ENCODE results near the gene POLD1. TPM values are rescaled to one million over a fixed set of nuclear protein-coding genes. Genes with fewer than 3 reads are reported as not detected.

The POLD1 gene
- total RNA-seq, 2 donors from 2014 or later, result 106 to 127 TPM

DNA sequence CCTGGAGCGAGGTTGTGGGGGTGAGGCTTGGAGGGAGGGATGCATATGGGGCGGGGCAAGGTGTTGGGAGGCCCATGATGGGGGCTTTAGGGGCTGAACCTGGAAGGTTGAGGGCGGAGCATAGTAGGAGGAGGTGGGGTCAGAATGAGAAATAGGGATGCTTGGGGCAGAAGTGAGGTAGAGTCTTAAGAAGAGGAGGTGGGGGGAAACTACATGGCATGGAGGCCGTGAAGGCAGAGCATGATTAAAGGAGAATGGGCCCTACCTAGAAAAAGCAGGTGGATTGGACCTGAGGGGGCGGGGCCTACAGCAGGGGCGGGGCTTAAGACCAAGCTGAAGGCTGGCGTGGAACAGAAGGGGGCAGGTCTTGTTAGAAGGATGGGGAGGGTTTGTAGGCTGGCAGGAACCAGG is 7.1 kb upstream of the POLD1 start:
- peak; percentile 90 for DNase-seq
- peaks cover 37% of the 10 kb centered on the region for H3K36me3 ChIP-seq (ENCODE audit: control insufficient read depth, insufficient read depth, low read length)
- H3K9me3 ChIP-seq (ENCODE audit: control insufficient read depth, low read length), result no peaks in the 10 kb centered on the region
- H3K4me1 ChIP-seq (ENCODE audit: control insufficient read depth, insufficient read depth, low read length), result no peaks in the 10 kb centered on the region
- H3K27ac ChIP-seq (ENCODE audit: low read depth, low read length), result no peak overlapping the region
- TF ChIP-seq, protein P1, sequence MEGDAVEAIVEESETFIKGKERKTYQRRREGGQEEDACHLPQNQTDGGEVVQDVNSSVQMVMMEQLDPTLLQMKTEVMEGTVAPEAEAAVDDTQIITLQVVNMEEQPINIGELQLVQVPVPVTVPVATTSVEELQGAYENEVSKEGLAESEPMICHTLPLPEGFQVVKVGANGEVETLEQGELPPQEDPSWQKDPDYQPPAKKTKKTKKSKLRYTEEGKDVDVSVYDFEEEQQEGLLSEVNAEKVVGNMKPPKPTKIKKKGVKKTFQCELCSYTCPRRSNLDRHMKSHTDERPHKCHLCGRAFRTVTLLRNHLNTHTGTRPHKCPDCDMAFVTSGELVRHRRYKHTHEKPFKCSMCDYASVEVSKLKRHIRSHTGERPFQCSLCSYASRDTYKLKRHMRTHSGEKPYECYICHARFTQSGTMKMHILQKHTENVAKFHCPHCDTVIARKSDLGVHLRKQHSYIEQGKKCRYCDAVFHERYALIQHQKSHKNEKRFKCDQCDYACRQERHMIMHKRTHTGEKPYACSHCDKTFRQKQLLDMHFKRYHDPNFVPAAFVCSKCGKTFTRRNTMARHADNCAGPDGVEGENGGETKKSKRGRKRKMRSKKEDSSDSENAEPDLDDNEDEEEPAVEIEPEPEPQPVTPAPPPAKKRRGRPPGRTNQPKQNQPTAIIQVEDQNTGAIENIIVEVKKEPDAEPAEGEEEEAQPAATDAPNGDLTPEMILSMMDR (conservative IDR thresholded peaks at IDR 0.05), result no peak
- no peaks in the 10 kb centered on the region for H3K27me3 ChIP-seq (ENCODE audit: control insufficient read depth, insufficient read depth, low read length, poor library complexity, severe bottlenecking)
- H3K27me3 Mint-ChIP-seq (ENCODE audit: insufficient read depth), result peaks cover 2% of the 10 kb centered on the region
- 56 to 79% methylated on average over 3 to 7 of the region's 7 CpGs for WGBS, 2 experiments (ENCODE audit: insufficient coverage in 1 of 2, insufficient read length in 1 of 2)
- no peaks in the 10 kb centered on the region for H3K4me1 Mint-ChIP-seq
- H3K4me3 ChIP-seq (ENCODE audit: low read length), result no peak overlapping the region
- peaks cover 32% of the 10 kb centered on the region for H3K36me3 Mint-ChIP-seq (ENCODE audit: low read depth)
- H3K9me3 Mint-ChIP-seq, result peaks cover 2% of the 10 kb centered on the region
- no peak overlapping the region for H3K27ac Mint-ChIP-seq
- no peak overlapping the region for H3K9ac ChIP-seq (ENCODE audit: extremely low read depth, low read length, poor library complexity, severe bottlenecking)
- H3K4me3 Mint-ChIP-seq, result peak overlapping the region; percentile 94

DNA sequence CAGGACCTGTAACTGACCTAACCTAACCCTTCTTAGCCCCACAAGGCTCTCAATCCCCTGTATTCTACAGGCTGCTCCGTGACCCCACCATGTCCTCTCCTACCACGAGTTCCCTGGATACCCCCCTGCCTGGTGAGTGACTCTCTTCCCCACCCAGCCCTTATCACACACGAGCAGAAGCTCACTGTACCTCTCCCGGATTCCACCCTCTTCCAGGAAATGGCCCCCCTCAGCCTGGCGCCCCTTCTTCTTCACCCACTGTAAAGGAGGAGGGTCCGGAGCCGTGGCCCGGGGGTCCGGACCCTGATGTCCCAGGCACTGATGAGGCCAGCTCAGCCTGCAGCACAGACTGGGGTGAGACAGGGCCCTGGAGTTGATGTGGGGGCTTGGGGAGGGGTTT is 6.6 kb upstream of the POLD1 start:
- Mint-ChIP-seq H3K27me3 (ENCODE audit: insufficient read depth) (peaks cover 2% of the 10 kb centered on the region), H3K27ac (no peak overlapping the region), H3K4me1 (no peaks in the 10 kb centered on the region), H3K36me3 (ENCODE audit: low read depth) (peaks cover 32% of the 10 kb centered on the region), H3K9me3 (peaks cover 2% of the 10 kb centered on the region), H3K4me3 (no peak overlapping the region)
- no peak for DNase-seq
- H3K27me3 ChIP-seq (ENCODE audit: control insufficient read depth, insufficient read depth, low read length, poor library complexity, severe bottlenecking), result no peaks in the 10 kb centered on the region
- WGBS, 2 experiments (ENCODE audit: insufficient coverage in 1 of 2, insufficient read length in 1 of 2), result 90 to 91% methylated on average over 3 to 9 of the region's 9 CpGs
- peaks cover 37% of the 10 kb centered on the region for H3K36me3 ChIP-seq (ENCODE audit: control insufficient read depth, insufficient read depth, low read length)
- no peaks in the 10 kb centered on the region for H3K4me1 ChIP-seq (ENCODE audit: control insufficient read depth, insufficient read depth, low read length)
- H3K9me3 ChIP-seq (ENCODE audit: control insufficient read depth, low read length), result no peaks in the 10 kb centered on the region
- no peak overlapping the region for H3K4me3 ChIP-seq (ENCODE audit: low read length)
- no peak overlapping the region for H3K27ac ChIP-seq (ENCODE audit: low read depth, low read length)
- H3K9ac ChIP-seq (ENCODE audit: extremely low read depth, low read length, poor library complexity, severe bottlenecking), result no peak overlapping the region
- TF ChIP-seq, protein P1 (conservative IDR thresholded peaks at IDR 0.05), result no peak

DNA sequence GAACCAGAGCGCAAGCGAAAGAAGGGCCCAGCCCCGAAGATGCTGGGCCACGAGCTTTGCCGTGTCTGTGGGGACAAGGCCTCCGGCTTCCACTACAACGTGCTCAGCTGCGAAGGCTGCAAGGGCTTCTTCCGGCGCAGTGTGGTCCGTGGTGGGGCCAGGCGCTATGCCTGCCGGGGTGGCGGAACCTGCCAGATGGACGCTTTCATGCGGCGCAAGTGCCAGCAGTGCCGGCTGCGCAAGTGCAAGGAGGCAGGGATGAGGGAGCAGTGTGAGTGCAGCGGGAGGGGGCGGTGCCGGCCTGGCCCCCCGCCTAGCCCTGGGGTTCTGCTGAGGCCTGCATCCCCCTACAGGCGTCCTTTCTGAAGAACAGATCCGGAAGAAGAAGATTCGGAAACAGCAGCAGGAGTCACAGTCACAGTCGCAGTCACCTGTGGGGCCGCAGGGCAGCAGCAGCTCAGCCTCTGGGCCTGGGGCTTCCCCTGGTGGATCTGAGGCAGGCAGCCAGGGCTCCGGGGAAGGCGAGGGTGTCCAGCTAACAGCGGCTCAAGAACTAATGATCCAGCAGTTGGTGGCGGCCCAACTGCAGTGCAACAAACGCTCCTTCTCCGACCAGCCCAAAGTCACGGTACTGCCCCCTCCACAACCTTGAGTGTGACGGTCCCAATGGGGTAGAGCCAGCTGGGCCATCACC is 5.8 kb upstream of the POLD1 start:
- Mint-ChIP-seq H3K27ac (no peak overlapping the region), H3K9me3 (peaks cover 2% of the 10 kb centered on the region), H3K4me1 (peaks cover 2% of the 10 kb centered on the region), H3K4me3 (no peak overlapping the region), H3K36me3 (ENCODE audit: low read depth) (peaks cover 32% of the 10 kb centered on the region), H3K27me3 (ENCODE audit: insufficient read depth) (no peaks in the 10 kb centered on the region)
- no peak for DNase-seq
- TF ChIP-seq, protein P1 (conservative IDR thresholded peaks at IDR 0.05), result no peak
- 94 to 99% methylated on average over 25 to 36 of the region's 36 CpGs for WGBS, 2 experiments (ENCODE audit: insufficient coverage in 1 of 2, insufficient read length in 1 of 2)
- H3K27me3 ChIP-seq (ENCODE audit: control insufficient read depth, insufficient read depth, low read length, poor library complexity, severe bottlenecking), result no peaks in the 10 kb centered on the region
- peaks cover 37% of the 10 kb centered on the region for H3K36me3 ChIP-seq (ENCODE audit: control insufficient read depth, insufficient read depth, low read length)
- H3K4me1 ChIP-seq (ENCODE audit: control insufficient read depth, insufficient read depth, low read length), result no peaks in the 10 kb centered on the region
- no peaks in the 10 kb centered on the region for H3K9me3 ChIP-seq (ENCODE audit: control insufficient read depth, low read length)
- no peak overlapping the region for H3K9ac ChIP-seq (ENCODE audit: extremely low read depth, low read length, poor library complexity, severe bottlenecking)
- no peak overlapping the region for H3K4me3 ChIP-seq (ENCODE audit: low read length)
- no peak overlapping the region for H3K27ac ChIP-seq (ENCODE audit: low read depth, low read length)
